Measurements from ENCODE around the gene STOML2. TPM values are rescaled to one million over a fixed set of nuclear protein-coding genes. Genes with fewer than 3 reads are reported as not detected.

STOML2 gene
- total RNA-seq, 6 donors from 2014 or later: 17.4 to 72.8 (median 48.0) TPM

DNA sequence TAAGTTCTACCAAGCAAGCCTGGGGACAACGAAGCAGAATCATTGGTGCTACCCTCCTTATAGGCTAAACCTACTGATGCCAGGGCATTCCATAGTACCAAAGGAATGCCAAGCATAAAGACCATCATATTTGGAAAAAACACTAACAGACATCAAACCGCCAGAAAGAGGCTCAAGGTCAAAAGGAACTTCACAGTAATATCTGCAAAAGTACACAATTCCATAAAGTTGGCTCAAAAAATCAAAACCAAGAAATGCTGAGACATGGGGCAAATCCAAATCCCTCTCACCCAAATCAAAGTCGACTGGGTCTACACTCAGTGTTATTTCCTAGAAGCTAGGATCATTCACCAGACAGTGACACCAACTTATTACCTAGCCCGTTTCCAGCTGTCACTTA is 33.9 kb downstream of the STOML2 start:
- peak overlapping the region in 1 of 4 donors; percentile 80 for H3K4me3 ChIP-seq
- ATAC-seq (ENCODE audit: low FRiP score in 2 of 2): no peak
- peaks cover 31 to 45% (median 37%) of the 10 kb centered on the region in 4 donors for H3K4me1 ChIP-seq
- 70 to 73% methylated on average over 4 of the region's 4 CpGs for WGBS, 2 donors
- peaks cover 39 to 49% (median 40%) of the 10 kb centered on the region in 4 donors for H3K36me3 ChIP-seq
- no peaks in the 10 kb centered on the region for H3K27me3 ChIP-seq
- DNase-seq: no peak
- no peaks in the 10 kb centered on the region for H3K9me3 ChIP-seq
- TF ChIP-seq, protein P1, sequence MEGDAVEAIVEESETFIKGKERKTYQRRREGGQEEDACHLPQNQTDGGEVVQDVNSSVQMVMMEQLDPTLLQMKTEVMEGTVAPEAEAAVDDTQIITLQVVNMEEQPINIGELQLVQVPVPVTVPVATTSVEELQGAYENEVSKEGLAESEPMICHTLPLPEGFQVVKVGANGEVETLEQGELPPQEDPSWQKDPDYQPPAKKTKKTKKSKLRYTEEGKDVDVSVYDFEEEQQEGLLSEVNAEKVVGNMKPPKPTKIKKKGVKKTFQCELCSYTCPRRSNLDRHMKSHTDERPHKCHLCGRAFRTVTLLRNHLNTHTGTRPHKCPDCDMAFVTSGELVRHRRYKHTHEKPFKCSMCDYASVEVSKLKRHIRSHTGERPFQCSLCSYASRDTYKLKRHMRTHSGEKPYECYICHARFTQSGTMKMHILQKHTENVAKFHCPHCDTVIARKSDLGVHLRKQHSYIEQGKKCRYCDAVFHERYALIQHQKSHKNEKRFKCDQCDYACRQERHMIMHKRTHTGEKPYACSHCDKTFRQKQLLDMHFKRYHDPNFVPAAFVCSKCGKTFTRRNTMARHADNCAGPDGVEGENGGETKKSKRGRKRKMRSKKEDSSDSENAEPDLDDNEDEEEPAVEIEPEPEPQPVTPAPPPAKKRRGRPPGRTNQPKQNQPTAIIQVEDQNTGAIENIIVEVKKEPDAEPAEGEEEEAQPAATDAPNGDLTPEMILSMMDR (IDR thresholded peaks at IDR 0.05): no peak
- TF ChIP-seq POLR2AphosphoS5 (IDR thresholded peaks at IDR 0.05) (no peak), POLR2A (IDR thresholded peaks at IDR 0.05) (no peak), EP300 (IDR thresholded peaks at IDR 0.05) (no peak)
- H3K27ac ChIP-seq: no peak overlapping the region

DNA sequence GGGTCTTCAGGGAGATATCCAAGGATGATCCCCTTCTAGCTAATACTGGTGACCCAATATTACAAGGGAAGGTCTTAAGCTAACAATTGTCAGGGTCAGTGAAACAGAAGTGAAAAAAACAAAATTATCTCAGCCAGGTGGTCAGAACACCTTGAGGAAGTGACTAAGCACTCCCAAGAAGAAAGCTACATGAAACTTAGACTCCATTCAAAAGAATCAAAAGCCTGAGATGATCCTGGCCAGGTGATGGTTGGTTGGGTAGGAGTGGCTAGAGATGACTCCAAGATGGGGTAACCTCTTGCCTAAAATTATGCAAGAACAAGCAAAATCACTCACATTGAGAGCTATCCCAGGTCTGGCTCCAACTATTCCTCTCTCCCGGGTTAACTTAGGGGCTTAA is 35.9 kb downstream of the STOML2 start:
- Histone ChIP-seq H3K27ac (no peak overlapping the region), H3K4me3 (no peak overlapping the region), H3K9me3 (no peaks in the 10 kb centered on the region), H3K27me3 (no peaks in the 10 kb centered on the region), H3K36me3 (peaks cover 57 to 68% (median 59%) of the 10 kb centered on the region in 4 donors), H3K4me1 (peaks cover 27 to 38% (median 34%) of the 10 kb centered on the region in 4 donors)
- no peak for TF ChIP-seq POLR2AphosphoS5 (IDR thresholded peaks at IDR 0.05)
- TF ChIP-seq POLR2A (IDR thresholded peaks at IDR 0.05): no peak
- no peak for TF ChIP-seq EP300 (IDR thresholded peaks at IDR 0.05)
- 67 to 80% methylated on average over 1 of the region's 1 CpG for WGBS, 2 donors
- ATAC-seq (ENCODE audit: low FRiP score in 2 of 2): no peak
- DNase-seq: no peak

DNA sequence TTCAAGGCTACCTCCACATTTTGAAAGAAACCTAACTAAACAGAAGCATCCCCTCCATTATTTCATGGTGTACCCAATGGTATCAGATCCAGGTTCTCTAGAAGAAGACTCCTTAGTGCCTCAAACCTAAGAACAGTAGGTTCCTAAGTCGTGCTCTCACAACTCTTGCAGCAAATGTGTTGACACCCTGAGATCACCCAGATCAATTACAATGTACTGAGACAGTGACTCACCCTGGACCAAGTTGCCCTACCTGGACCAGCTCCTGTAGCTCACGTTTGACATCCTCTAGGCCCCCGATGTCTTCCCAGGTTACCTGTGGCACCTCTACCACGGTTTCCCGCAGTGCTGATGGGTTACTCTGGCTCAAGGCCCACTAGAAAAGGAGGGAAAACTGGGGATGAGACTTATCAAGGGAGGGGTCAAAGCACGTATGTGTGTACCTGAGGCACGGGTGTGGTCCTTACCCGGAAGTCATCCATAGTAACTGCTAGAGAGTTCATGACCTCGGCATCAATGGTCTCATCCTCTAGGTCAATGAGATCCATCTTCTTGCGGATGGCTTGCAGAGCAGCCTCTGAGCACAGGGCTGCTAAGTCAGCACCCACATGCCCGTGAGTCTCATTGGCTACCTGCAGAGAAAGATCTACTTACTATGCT is 42.3 kb downstream of the STOML2 start:
- TF ChIP-seq POLR2AphosphoS5 (IDR thresholded peaks at IDR 0.05) (no peak), POLR2A (IDR thresholded peaks at IDR 0.05) (no peak), EP300 (IDR thresholded peaks at IDR 0.05) (no peak)
- TF ChIP-seq, protein P1 (IDR thresholded peaks at IDR 0.05): no peak
- no peaks in the 10 kb centered on the region for H3K27me3 ChIP-seq
- H3K27ac ChIP-seq: no peak overlapping the region
- peaks cover 92 to 100% (median 99%) of the 10 kb centered on the region in 4 donors for H3K36me3 ChIP-seq
- no peaks in the 10 kb centered on the region for H3K9me3 ChIP-seq
- DNase-seq: no peak
- ATAC-seq (ENCODE audit: low FRiP score in 2 of 2): no peak
- H3K4me3 ChIP-seq: no peak overlapping the region
- H3K4me1 ChIP-seq: no peaks in the 10 kb centered on the region
- 90% methylated on average over 2 to 11 of the region's 11 CpGs for WGBS, 2 donors

DNA sequence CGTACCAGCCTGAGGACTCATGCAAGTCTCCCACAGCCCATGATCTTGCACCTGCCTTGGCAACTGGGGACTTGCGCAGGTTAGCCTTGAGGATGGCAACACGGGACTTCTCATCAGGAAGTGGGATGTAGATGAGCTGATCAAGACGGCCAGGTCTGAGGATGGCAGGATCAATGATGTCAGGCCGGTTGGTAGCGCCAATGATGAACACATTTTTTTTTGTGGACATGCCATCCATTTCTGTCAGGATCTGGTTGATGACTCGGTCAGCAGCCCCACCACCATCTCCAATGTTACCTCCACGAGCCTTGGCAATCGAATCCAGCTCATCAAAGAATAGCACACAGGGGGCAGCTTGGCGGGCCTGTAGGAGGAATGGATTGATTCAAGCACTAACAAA is 43.5 kb downstream of the STOML2 start:
- Histone ChIP-seq H3K9me3 (no peaks in the 10 kb centered on the region), H3K4me1 (no peaks in the 10 kb centered on the region), H3K27me3 (no peaks in the 10 kb centered on the region), H3K4me3 (no peak overlapping the region), H3K36me3 (peaks cover 80 to 100% (median 96%) of the 10 kb centered on the region in 4 donors), H3K27ac (no peak overlapping the region)
- WGBS, 2 donors: 90 to 92% methylated on average over 7 to 10 of the region's 10 CpGs
- ATAC-seq (ENCODE audit: low FRiP score in 2 of 2) (no peak), DNase-seq (no peak)
- TF ChIP-seq, protein P1 (IDR thresholded peaks at IDR 0.05): no peak
- TF ChIP-seq EP300 (IDR thresholded peaks at IDR 0.05): no peak
- no peak for TF ChIP-seq POLR2AphosphoS5 (IDR thresholded peaks at IDR 0.05)
- TF ChIP-seq POLR2A (IDR thresholded peaks at IDR 0.05): no peak

DNA sequence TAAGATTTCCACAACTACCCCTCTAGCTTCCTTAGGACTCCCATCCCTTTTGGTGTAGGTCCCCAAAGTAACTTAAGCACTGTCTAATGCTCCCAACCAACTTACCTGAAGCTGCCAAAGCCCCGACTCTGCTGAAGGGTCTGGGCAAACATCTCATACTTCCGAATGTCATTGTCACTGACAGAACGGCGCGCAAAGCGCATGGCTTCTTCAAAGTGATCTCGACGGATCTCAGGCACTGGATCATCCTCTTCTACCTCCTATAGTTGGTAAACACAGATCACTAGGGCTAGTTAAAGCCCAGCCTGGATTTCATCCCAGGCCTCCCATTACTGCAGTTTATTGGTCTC is 45.7 kb downstream of the STOML2 start:
- WGBS, 2 donors: 95 to 98% methylated on average over 6 to 8 of the region's 8 CpGs
- H3K4me3 ChIP-seq: no peak overlapping the region
- H3K27ac ChIP-seq: no peak overlapping the region
- no peaks in the 10 kb centered on the region for H3K9me3 ChIP-seq
- H3K36me3 ChIP-seq: peaks cover 62 to 98% (median 82%) of the 10 kb centered on the region in 4 donors
- ATAC-seq (ENCODE audit: low FRiP score in 2 of 2): no peak
- TF ChIP-seq EP300 (IDR thresholded peaks at IDR 0.05): no peak
- TF ChIP-seq, protein P1 (IDR thresholded peaks at IDR 0.05): no peak
- TF ChIP-seq POLR2AphosphoS5 (IDR thresholded peaks at IDR 0.05): no peak
- TF ChIP-seq POLR2A (IDR thresholded peaks at IDR 0.05): no peak
- DNase-seq: no peak
- no peaks in the 10 kb centered on the region for H3K4me1 ChIP-seq
- no peaks in the 10 kb centered on the region for H3K27me3 ChIP-seq
